OCI-LY3 (cell line): Measurements from ENCODE around the gene CREB3L2.

Experiments
- EZH2phosphoT487 ChIP-seq: fragments of 200-600 bp; shearing (Covaris generic); IDR thresholded peaks from 2 replicates; pipeline ENCODE4 v1.6.1; 2018; ENCODE audit warnings: antibody characterized with exemption, mixed run types, low read depth
- TF ChIP-seq, protein P1 (sequence below): fragments of 200-600, 300-600 bp; sonication (generic); IDR thresholded peaks from 2 replicates; pipeline ENCODE4 v1.5.1; 2014; ENCODE audit warnings: antibody characterized with exemption, low read length, low read depth

DNA sequence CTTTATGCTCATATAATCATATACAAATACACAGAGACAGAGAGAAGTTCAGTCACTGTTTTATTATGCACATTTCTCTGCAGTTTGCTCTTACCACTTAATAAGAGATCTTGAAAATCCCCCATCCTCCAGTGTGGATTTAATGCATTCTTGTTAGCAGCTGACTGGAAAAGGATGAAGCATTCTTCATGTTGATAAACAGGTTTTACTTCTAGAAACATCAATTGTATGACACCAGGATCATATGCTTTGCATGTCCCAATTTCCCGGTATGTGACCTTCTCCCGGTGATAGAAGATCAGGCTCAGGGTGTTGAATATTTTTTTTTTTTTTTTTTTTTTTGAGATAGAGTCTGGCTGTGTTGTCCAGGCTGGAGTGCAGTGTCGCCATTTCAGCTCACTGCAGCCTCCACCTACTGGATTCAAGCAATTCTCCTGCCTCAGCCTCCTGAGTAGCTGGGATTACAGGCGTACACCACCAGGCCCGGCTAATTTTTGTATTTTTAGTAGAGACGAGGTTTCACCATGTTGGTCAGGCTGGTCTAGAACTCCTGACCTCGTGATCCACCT is 6.2 kb upstream of the CREB3L2 start:
- TF ChIP-seq, protein P1, sequence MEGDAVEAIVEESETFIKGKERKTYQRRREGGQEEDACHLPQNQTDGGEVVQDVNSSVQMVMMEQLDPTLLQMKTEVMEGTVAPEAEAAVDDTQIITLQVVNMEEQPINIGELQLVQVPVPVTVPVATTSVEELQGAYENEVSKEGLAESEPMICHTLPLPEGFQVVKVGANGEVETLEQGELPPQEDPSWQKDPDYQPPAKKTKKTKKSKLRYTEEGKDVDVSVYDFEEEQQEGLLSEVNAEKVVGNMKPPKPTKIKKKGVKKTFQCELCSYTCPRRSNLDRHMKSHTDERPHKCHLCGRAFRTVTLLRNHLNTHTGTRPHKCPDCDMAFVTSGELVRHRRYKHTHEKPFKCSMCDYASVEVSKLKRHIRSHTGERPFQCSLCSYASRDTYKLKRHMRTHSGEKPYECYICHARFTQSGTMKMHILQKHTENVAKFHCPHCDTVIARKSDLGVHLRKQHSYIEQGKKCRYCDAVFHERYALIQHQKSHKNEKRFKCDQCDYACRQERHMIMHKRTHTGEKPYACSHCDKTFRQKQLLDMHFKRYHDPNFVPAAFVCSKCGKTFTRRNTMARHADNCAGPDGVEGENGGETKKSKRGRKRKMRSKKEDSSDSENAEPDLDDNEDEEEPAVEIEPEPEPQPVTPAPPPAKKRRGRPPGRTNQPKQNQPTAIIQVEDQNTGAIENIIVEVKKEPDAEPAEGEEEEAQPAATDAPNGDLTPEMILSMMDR, result no peak
- TF ChIP-seq EZH2phosphoT487, result no peak
